SH-SY5Y (cell line): Measurements from ENCODE around the gene PDGFRB.

Source experiments
- GATA2 ChIP-seq: IDR thresholded peaks from 2 replicates; pipeline ENCODE4 v1.6.1; 2011; ENCODE audit warnings: mild to moderate bottlenecking, low read depth, low read length
- GATA3 ChIP-seq: IDR thresholded peaks from 2 replicates; pipeline ENCODE4 v1.6.1; 2011; ENCODE audit warnings: low read depth, mild to moderate bottlenecking, low read length, moderate library complexity

DNA sequence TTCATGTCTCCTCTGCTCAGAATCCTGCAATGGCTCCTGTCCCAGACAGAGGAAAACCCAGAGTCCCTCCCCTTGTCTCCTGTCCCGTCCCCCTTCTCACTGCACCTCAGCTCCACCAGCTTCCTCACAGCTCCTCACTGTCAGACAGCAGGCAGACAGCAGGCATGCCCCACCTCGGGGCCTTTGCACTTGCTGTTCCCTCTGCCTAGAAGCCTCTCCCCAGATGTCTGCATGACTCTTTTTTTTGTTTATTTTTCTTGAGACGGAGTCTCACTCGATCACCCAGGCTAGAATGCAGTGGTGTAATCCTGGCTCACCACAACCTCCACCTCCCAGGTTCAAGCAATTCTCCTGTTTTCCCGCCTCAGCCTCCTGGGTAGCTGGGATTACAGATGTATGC, 25.4 kb upstream of the PDGFRB start:
- no peak for TF ChIP-seq GATA2
- TF ChIP-seq GATA3, result no peak
